Measurements from ENCODE around the gene CUL9. TPM values are rescaled to one million over a fixed set of nuclear protein-coding genes. Genes with fewer than 3 reads are reported as not detected.

CUL9 gene
- polyA plus RNA-seq, 3 donors, result 2.9 to 68.8 (median 3.8) TPM

GRCh38 chr6:43186019-43186418 lies 4.0 kb downstream of the CUL9 start:
- no peak for DNase-seq
- WGBS (ENCODE audit: insufficient coverage), result over 99% methylated on average over 11 of the region's 14 CpGs
- peaks cover 33% of the 10 kb centered on the region for H3K4me1 Mint-ChIP-seq
- intact Hi-C loops (cut with micrococcal nuclease), result no loop called here
- no peak overlapping the region for H3K4me3 Mint-ChIP-seq
- H3K4me3 ChIP-seq (replicated peaks in 1 of 3; ENCODE audit: low read depth in 2 of 3, low read length in 3 of 3), result no peak overlapping the region
- peaks cover 16 to 24% of the 10 kb centered on the region in 2 donors for H3K4me1 ChIP-seq (ENCODE audit: control insufficient read depth in 1 of 2, insufficient read depth in 2 of 2, low read length in 2 of 2)
- no peak overlapping the region for H3K4me2 ChIP-seq (replicated peaks; ENCODE audit: extremely low read depth, low read length, poor library complexity, severe bottlenecking)
- peaks cover 5% of the 10 kb centered on the region for H3K79me2 ChIP-seq (ENCODE audit: insufficient read depth, low read length)
- TF ChIP-seq, protein P1, sequence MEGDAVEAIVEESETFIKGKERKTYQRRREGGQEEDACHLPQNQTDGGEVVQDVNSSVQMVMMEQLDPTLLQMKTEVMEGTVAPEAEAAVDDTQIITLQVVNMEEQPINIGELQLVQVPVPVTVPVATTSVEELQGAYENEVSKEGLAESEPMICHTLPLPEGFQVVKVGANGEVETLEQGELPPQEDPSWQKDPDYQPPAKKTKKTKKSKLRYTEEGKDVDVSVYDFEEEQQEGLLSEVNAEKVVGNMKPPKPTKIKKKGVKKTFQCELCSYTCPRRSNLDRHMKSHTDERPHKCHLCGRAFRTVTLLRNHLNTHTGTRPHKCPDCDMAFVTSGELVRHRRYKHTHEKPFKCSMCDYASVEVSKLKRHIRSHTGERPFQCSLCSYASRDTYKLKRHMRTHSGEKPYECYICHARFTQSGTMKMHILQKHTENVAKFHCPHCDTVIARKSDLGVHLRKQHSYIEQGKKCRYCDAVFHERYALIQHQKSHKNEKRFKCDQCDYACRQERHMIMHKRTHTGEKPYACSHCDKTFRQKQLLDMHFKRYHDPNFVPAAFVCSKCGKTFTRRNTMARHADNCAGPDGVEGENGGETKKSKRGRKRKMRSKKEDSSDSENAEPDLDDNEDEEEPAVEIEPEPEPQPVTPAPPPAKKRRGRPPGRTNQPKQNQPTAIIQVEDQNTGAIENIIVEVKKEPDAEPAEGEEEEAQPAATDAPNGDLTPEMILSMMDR (IDR thresholded peaks at IDR 0.05), result no peak
- H3K27ac ChIP-seq (ENCODE audit: low read depth in 1 of 2, low read length in 2 of 2), result no peak overlapping the region
- peak overlapping the region in 2 of 7 donors; percentile 12 to 45 for H3K27ac Mint-ChIP-seq
- H3K9me3 Mint-ChIP-seq, result no peaks in the 10 kb centered on the region
- peaks cover 52 to 57% of the 10 kb centered on the region in 2 donors for H3K36me3 ChIP-seq (replicated peaks in 1 of 2; ENCODE audit: control insufficient read depth in 1 of 2, insufficient read depth in 2 of 2, low read length in 2 of 2)
- peaks cover 49 to 57% of the 10 kb centered on the region in 2 donors for H3K36me3 Mint-ChIP-seq
- H3K9ac ChIP-seq (ENCODE audit: insufficient read depth, low read length, poor library complexity, severe bottlenecking), result no peak overlapping the region
- peaks cover 0 to 2% (median 0%) of the 10 kb centered on the region in 3 donors for H3K27me3 Mint-ChIP-seq (ENCODE audit: low read depth in 3 of 3)
- no peak overlapping the region for H2AFZ ChIP-seq (ENCODE audit: insufficient read depth, low read depth, low read length, poor library complexity, severe bottlenecking)
- H3K27me3 ChIP-seq (ENCODE audit: control insufficient read depth in 2 of 2, insufficient read depth in 2 of 2, low read length in 2 of 2), result no peaks in the 10 kb centered on the region
- no peaks in the 10 kb centered on the region for H4K20me1 ChIP-seq (ENCODE audit: insufficient read depth, low read length)
- H3K9me3 ChIP-seq (replicated peaks in 1 of 2; ENCODE audit: control insufficient read depth in 1 of 2, insufficient read depth in 1 of 2, low read length in 2 of 2), result no peaks in the 10 kb centered on the region

GRCh38 chr6:43186706-43187105 lies 4.7 kb downstream of the CUL9 start:
- Histone ChIP-seq H3K4me3 (replicated peaks in 1 of 3; ENCODE audit: low read depth in 2 of 3, low read length in 3 of 3) (no peak overlapping the region), H2AFZ (ENCODE audit: insufficient read depth, low read depth, low read length, poor library complexity, severe bottlenecking) (no peak overlapping the region), H3K4me1 (ENCODE audit: control insufficient read depth in 1 of 2, insufficient read depth in 2 of 2, low read length in 2 of 2) (peaks cover 13 to 20% of the 10 kb centered on the region in 2 donors), H3K27ac (ENCODE audit: low read depth in 1 of 2, low read length in 2 of 2) (no peak overlapping the region), H3K79me2 (ENCODE audit: insufficient read depth, low read length) (peaks cover 5% of the 10 kb centered on the region), H3K27me3 (ENCODE audit: control insufficient read depth in 2 of 2, insufficient read depth in 2 of 2, low read length in 2 of 2) (no peaks in the 10 kb centered on the region), H4K20me1 (ENCODE audit: insufficient read depth, low read length) (no peaks in the 10 kb centered on the region), H3K9me3 (replicated peaks in 1 of 2; ENCODE audit: control insufficient read depth in 1 of 2, insufficient read depth in 1 of 2, low read length in 2 of 2) (no peaks in the 10 kb centered on the region), H3K9ac (ENCODE audit: insufficient read depth, low read length, poor library complexity, severe bottlenecking) (no peak overlapping the region), H3K4me2 (replicated peaks; ENCODE audit: extremely low read depth, low read length, poor library complexity, severe bottlenecking) (no peak overlapping the region), H3K36me3 (replicated peaks in 1 of 2; ENCODE audit: control insufficient read depth in 1 of 2, insufficient read depth in 2 of 2, low read length in 2 of 2) (peaks cover 54 to 57% of the 10 kb centered on the region in 2 donors)
- Mint-ChIP-seq H3K9me3 (no peaks in the 10 kb centered on the region), H3K27me3 (ENCODE audit: low read depth in 3 of 3) (peaks cover 0 to 2% (median 0%) of the 10 kb centered on the region in 3 donors), H3K36me3 (peaks cover 50 to 59% of the 10 kb centered on the region in 2 donors), H3K4me3 (no peak overlapping the region), H3K27ac (peak overlapping the region in 1 of 7 donors; percentile 12), H3K4me1 (peaks cover 26% of the 10 kb centered on the region)
- TF ChIP-seq, protein P1 (IDR thresholded peaks at IDR 0.05), result no peak
- intact Hi-C loops (cut with micrococcal nuclease), result no loop called here
- 100% methylated on average over 2 of the region's 4 CpGs for WGBS (ENCODE audit: insufficient coverage)
- DNase-seq, result no peak

Measured in CD14-positive monocyte (primary cell).